ENCODE measurements around the gene TERT. TPM values are rescaled to one million over a fixed set of nuclear protein-coding genes. Genes with fewer than 3 reads are reported as not detected.

TERT gene
- total and polyA plus RNA-seq, 2 of the 13 experiments (the other 11 are each of a cell fraction or from before 2014, with no cell fraction given), result 4.3 to 5.9 TPM

- CTCF ChIA-PET (ENCODE audit: low intra/inter-chr PET ratio, low total read pairs), result no interaction called here
- WGBS (ENCODE audit: low lambda C conversion rate), result 97% methylated on average over 18 of the region's 22 CpGs
- Histone ChIP-seq H3K4me3 (replicated peaks in 1 of 3; ENCODE audit: insufficient read depth in 1 of 3, low read depth in 2 of 3, low read length in 3 of 3) (no peak overlapping the region), H3K36me3 (replicated peaks in 1 of 2; ENCODE audit: control insufficient read depth in 1 of 2, insufficient read depth in 2 of 2, low read length in 2 of 2) (peaks cover 43 to 85% of the 10 kb centered on the region in 2 experiments; a peak in 4 of 5 replicates), H3K27me3 (ENCODE audit: control insufficient read depth in 1 of 2, insufficient read depth in 2 of 2, low read length in 2 of 2) (no peaks in the 10 kb centered on the region), H2AFZ (ENCODE audit: low read length) (no peak overlapping the region), H3K4me2 (ENCODE audit: low read depth, low read length) (no peak overlapping the region), H3K27ac (ENCODE audit: extremely low read length, insufficient read depth, low read length) (no peak overlapping the region), H3K9ac (ENCODE audit: insufficient read depth, low read depth, low read length) (no peak overlapping the region), H3K4me1 (ENCODE audit: insufficient read depth, low read length) (peaks cover 7% of the 10 kb centered on the region), H3K9me3 (ENCODE audit: low read length) (no peaks in the 10 kb centered on the region), H4K20me1 (ENCODE audit: insufficient read depth, low read length) (0 out of 2 replicates have a peak, but pooled peaks cover 2% of the 10 kb centered on the region), H3K79me2 (ENCODE audit: insufficient read depth, low read length) (peaks cover 2% of the 10 kb centered on the region)
- intact Hi-C loops (cut with micrococcal nuclease; ENCODE audit: unreplicated experiment) (no loop called here), in situ Hi-C loops (cut with HindIII; ENCODE audit: extremely low pct_ligation_motif_present, low pct_unique_long_range_greater_than_20kb) (no loop called here)
- no TSS peak for BruUV-seq (replicated peaks)
- DNase-seq (ENCODE audit: low spot score) (no peak), ATAC-seq (no peak), FAIRE-seq (no peak)
- POLR2A ChIA-PET, result no interaction called here
- TF ChIP-seq ZNF788 (CRISPR knock-in tag; IDR thresholded peaks at IDR 0.05; ENCODE audit: borderline replicate concordance) (no peak), SOX13 (IDR thresholded peaks at IDR 0.05) (no peak), SOX13 (CRISPR knock-in tag; conservative IDR thresholded peaks at IDR 0.05 in 1 of 2, IDR thresholded peaks at IDR 0.05 in 1 of 2) (no peak), ZNF543 (CRISPR knock-in tag; IDR thresholded peaks at IDR 0.05) (no peak), HMGA1 (CRISPR knock-in tag; conservative IDR thresholded peaks at IDR 0.05) (no peak), NCOR1 (IDR thresholded peaks at IDR 0.05; ENCODE audit: borderline replicate concordance, low read length) (no peak), ZBTB21 (CRISPR knock-in tag; IDR thresholded peaks at IDR 0.05) (no peak), ZNF292 (CRISPR knock-in tag; IDR thresholded peaks at IDR 0.05; ENCODE audit: borderline replicate concordance, low read depth) (no peak), LRRFIP1 (CRISPR knock-in tag; conservative IDR thresholded peaks at IDR 0.05) (no peak), DRAP1 (CRISPR knock-in tag; IDR thresholded peaks at IDR 0.05) (no peak), MBD4 (IDR thresholded peaks at IDR 0.05; ENCODE audit: borderline replicate concordance, low read length) (no peak), KAT7 (CRISPR knock-in tag; IDR thresholded peaks at IDR 0.05; ENCODE audit: borderline replicate concordance) (no peak), ZC3H13 (CRISPR knock-in tag; IDR thresholded peaks at IDR 0.05) (no peak), ZNF720 (CRISPR knock-in tag; IDR thresholded peaks at IDR 0.05) (no peak), STAG1 (CRISPR knock-in tag; IDR thresholded peaks at IDR 0.05) (no peak), ARID3A (IDR thresholded peaks at IDR 0.05; ENCODE audit: low read depth, low read length) (no peak), PAWR (CRISPR knock-in tag; IDR thresholded peaks at IDR 0.05; ENCODE audit: borderline replicate concordance) (no peak), AFF4 (CRISPR knock-in tag; IDR thresholded peaks at IDR 0.05) (no peak)
Measured at GRCh38 chr5:1338506-1339070, 43.7 kb upstream of the TERT start.

Data from HepG2 (cell line).